Activated CD4-positive, alpha-beta memory T cell treated with anti-CD3 and anti-CD28 coated beads, Interleukin-2, amount 10 ng/mL, durations not matched to agents 7 days and 5 days (primary cell): Measurements from ENCODE around the gene TECPR1. TPM values are rescaled to one million over a fixed set of nuclear protein-coding genes. Genes with fewer than 3 reads are reported as not detected.

Experiments
- CTCF ChIA-PET: fragments of 350-600 bp; sonication (Branson Sonifier 250); formaldehyde crosslinking; loops from one replicate; lab custom pipeline; 2021; ENCODE audit warnings: antibody characterized with exemption, inconsistent platforms; lab: Charles Lee
- POLR2A ChIA-PET: fragments of 350-600 bp; sonication (Branson Sonifier 250); formaldehyde crosslinking; loops from one replicate; lab custom pipeline; 2021; ENCODE audit warnings: antibody characterized with exemption; lab: Charles Lee
- DNase-seq: peaks from one replicate; pipeline ENCODE4 v3.0.0-alpha.2; 2020
- H3K27ac Mint-ChIP-seq: one replicate; pipeline ENCODE4 v1.8.0; 2021; ENCODE audit warnings: mild to moderate bottlenecking, mixed read lengths
- H3K27me3 Mint-ChIP-seq: one replicate; pipeline ENCODE4 v1.8.0; 2021; ENCODE audit warnings: mixed read lengths
- H3K36me3 Mint-ChIP-seq: one replicate; pipeline ENCODE4 v1.8.0; 2021; ENCODE audit warnings: low read depth, mixed read lengths
- H3K4me1 Mint-ChIP-seq: one replicate; pipeline ENCODE4 v1.8.0; 2021; ENCODE audit warnings: mixed read lengths
- H3K4me3 Mint-ChIP-seq: one replicate; pipeline ENCODE4 v1.8.0; 2021; ENCODE audit warnings: mild to moderate bottlenecking, mixed read lengths
- H3K9me3 Mint-ChIP-seq: one replicate; pipeline ENCODE4 v1.8.0; 2021; ENCODE audit warnings: mixed read lengths
- total RNA-seq, 2 experiments: library from RNA; stranded (reverse); gene quantifications; one replicate each; pipeline ENCODE4 v1.2.3, GENCODE V29; 2021

The TECPR1 gene
- total RNA-seq, 2 experiments from 2014 or later: 63.9 to 69.4 TPM

- POLR2A ChIA-PET: no interaction called here
- H3K36me3 Mint-ChIP-seq: peaks cover 7% of the 10 kb centered on the region
- CTCF ChIA-PET: interaction anchor here (0.7 to 13.8 kb wide), 4 partner anchors 8 to 163 kb away, joined by 3 to 215 read pairs (median 5); no protein-coding TSS in a partner anchor
- DNase-seq: no peak
- no peaks in the 10 kb centered on the region for H3K27me3 Mint-ChIP-seq
- no peak overlapping the region for H3K27ac Mint-ChIP-seq
- H3K9me3 Mint-ChIP-seq: no peaks in the 10 kb centered on the region
- no peaks in the 10 kb centered on the region for H3K4me1 Mint-ChIP-seq
- no peak overlapping the region for H3K4me3 Mint-ChIP-seq
Measured at GRCh38 chr7:98174334-98175259, 77.4 kb downstream of the TECPR1 start.

DNA sequence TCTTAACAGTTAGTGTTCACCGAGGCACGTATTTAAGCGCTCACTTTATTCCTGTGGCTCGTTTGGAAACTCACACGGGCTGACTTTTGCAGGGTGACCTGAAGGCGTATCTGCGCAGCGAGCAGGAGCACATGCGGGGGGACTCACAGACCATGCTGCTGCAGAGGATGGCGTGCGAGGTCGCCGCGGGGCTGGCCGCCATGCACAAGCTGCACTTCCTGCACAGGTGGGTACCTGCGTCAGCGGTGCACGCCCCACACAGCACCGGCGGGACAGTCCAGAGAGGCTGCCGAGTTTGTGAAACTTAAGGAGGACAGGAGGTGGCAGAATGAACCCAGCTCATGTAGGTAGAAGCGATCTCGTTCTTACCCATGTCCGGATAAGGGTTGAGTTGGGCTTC, 80.6 kb downstream of the TECPR1 start:
- Mint-ChIP-seq H3K36me3 (peaks cover 7% of the 10 kb centered on the region), H3K4me1 (peaks cover 10% of the 10 kb centered on the region), H3K27ac (no peak overlapping the region), H3K9me3 (no peaks in the 10 kb centered on the region), H3K27me3 (no peaks in the 10 kb centered on the region), H3K4me3 (no peak overlapping the region)
- ChIA-PET POLR2A (no interaction called here), CTCF (interaction anchor here (1.4 to 13.8 kb wide), 3 partner anchors 39 to 150 kb away, joined by 4 to 215 read pairs (median 67); partner anchors contain the start of gene LMTK2)
- DNase-seq: no peak

- Mint-ChIP-seq H3K9me3 (no peaks in the 10 kb centered on the region), H3K27me3 (no peaks in the 10 kb centered on the region), H3K4me3 (no peak overlapping the region), H3K4me1 (peaks cover 10% of the 10 kb centered on the region), H3K36me3 (peaks cover 7% of the 10 kb centered on the region), H3K27ac (no peak overlapping the region)
- POLR2A ChIA-PET: no interaction called here
- CTCF ChIA-PET: interaction anchor here (1.4 to 13.8 kb wide), 3 partner anchors 39 to 149 kb away, joined by 4 to 215 read pairs (median 67); partner anchors contain the start of gene LMTK2
- DNase-seq: no peak
Measured at GRCh38 chr7:98170966-98171365, 81.1 kb downstream of the TECPR1 start.

DNA sequence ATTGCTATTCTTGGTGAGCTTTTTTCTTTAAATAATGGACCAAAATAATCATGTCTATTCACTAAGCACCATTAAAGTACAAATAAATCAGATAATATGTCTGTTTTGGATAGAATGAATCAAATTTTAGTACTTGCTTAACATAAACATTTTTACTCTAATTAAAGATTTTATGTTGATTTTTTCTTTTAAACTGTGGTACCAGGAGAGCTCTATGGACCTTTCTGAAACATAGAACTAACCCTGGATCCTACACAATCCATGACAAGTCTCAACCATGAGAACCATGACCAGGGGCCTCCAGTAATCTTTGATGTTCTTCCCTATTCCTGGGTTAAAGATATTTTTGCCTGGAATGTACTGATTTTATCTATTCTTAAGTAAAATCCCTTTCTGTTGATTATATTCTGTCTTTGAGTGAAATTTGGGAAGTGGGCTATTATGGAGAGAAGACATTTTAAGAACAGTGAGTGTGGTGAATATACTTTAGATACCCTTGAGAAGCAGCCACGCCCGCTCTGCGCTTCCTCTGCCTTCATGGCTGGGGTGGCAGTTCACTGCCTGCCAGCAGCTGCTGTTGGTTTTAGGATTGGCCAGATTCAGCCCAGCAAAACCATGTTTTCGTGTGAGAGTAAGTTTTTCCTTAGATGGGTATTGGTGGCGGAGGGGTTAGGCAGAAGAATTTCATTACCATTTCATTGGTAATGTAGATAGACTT, 83.0 kb downstream of the TECPR1 start:
- H3K36me3 Mint-ChIP-seq: peaks cover 3% of the 10 kb centered on the region
- ChIA-PET CTCF (interaction anchor here (0.8 to 13.8 kb wide), 35 partner anchors 7 to 198 kb away, joined by 3 to 215 read pairs (median 4); partner anchors contain the start of gene LMTK2), POLR2A (interaction anchor here (1.4 to 3.5 kb wide), 4 partner anchors 61 to 147 kb away, joined by 3 to 14 read pairs (median 8); no protein-coding TSS in a partner anchor)
- H3K27ac Mint-ChIP-seq: no peak overlapping the region
- H3K4me1 Mint-ChIP-seq: peaks cover 10% of the 10 kb centered on the region
- H3K27me3 Mint-ChIP-seq: no peaks in the 10 kb centered on the region
- H3K9me3 Mint-ChIP-seq: no peaks in the 10 kb centered on the region
- DNase-seq: no peak
- H3K4me3 Mint-ChIP-seq: no peak overlapping the region

DNA sequence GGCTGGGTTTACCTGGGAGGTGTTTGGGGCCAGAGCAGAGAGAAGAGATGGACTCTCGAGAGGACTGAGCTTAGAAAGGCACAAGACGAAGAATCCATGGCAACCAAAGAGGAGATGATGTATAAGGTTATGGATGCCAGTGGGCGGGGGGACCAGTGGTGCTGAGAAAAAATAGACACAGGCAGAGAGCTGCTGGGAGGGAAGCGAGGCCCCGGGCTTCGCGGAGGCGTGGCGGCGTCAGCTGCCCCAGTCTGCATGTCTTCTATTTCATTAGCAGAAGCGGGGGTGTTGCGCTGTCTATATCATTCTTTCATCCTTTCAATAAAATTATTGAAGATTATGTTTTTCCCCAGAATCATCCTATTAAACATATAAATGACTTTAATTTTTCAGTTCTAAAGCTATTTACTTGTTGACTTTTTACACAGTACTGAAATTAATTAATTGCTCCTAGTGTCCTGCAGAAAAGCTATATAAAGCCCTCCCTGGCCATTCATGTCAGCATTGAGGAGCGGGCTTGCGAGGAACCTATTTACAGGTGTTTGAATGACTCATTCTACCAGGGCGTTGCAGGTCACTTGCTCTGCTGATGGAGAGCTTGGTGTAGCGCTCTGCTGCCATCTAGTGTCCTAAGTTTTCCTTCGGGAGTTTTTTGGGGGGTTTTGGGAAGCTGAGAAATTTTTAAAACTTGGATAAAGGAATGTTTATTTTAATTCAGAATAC, 83.7 kb downstream of the TECPR1 start:
- H3K27ac Mint-ChIP-seq: no peak overlapping the region
- peaks cover 10% of the 10 kb centered on the region for H3K4me1 Mint-ChIP-seq
- no peak overlapping the region for H3K4me3 Mint-ChIP-seq
- no peaks in the 10 kb centered on the region for H3K27me3 Mint-ChIP-seq
- CTCF ChIA-PET: interaction anchor here (0.6 to 13.8 kb wide), 38 partner anchors 8 to 324 kb away, joined by 3 to 215 read pairs (median 4); partner anchors contain the start of gene LMTK2
- no peaks in the 10 kb centered on the region for H3K9me3 Mint-ChIP-seq
- DNase-seq: peak; percentile 65
- POLR2A ChIA-PET: interaction anchor here (0.7 to 3.5 kb wide), 5 partner anchors 56 to 147 kb away, joined by 3 to 14 read pairs (median 6); no protein-coding TSS in a partner anchor
- peaks cover 3% of the 10 kb centered on the region for H3K36me3 Mint-ChIP-seq

DNA sequence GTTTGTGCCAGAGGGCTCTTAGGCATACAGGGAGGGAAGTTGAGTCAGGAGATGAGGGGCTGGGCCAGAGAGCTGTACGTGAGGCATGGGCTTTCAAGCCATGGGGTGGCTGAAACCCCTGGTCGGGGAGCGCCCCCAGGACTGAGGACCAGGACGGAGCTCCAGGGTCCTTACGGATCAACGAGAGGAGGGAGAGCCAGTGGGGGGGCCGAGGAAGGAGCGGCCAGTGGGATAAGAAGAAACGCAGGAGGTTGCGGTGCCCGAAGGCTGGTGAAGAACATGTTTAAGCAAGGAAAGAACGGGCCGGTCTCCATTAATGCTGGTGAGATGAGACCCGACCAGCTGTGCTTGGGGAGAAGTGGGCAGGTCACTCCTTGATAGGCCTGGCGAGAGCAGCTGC, 84.4 kb downstream of the TECPR1 start:
- Mint-ChIP-seq H3K27ac (no peak overlapping the region), H3K4me1 (peaks cover 10% of the 10 kb centered on the region), H3K4me3 (no peak overlapping the region), H3K27me3 (no peaks in the 10 kb centered on the region), H3K36me3 (peaks cover 3% of the 10 kb centered on the region), H3K9me3 (no peaks in the 10 kb centered on the region)
- ChIA-PET POLR2A (interaction anchor here (0.7 to 3.5 kb wide), 4 partner anchors 56 to 146 kb away, joined by 4 to 14 read pairs (median 8); no protein-coding TSS in a partner anchor), CTCF (interaction anchor here (0.8 to 13.8 kb wide), 16 partner anchors 12 to 185 kb away, joined by 3 to 215 read pairs (median 4); partner anchors contain the start of gene LMTK2)
- no peak for DNase-seq

GRCh38 chr7:98166668-98166970, 85.4 kb downstream of the TECPR1 start:
- H3K27ac Mint-ChIP-seq: no peak overlapping the region
- ChIA-PET POLR2A (interaction anchor here (3.5 kb wide), 1 partner anchor 61 kb away, joined by 14 read pairs; no protein-coding TSS in a partner anchor), CTCF (interaction anchor here (0.8 to 13.8 kb wide), 8 partner anchors 9 to 151 kb away, joined by 3 to 215 read pairs (median 5); partner anchors contain the start of gene LMTK2)
- H3K36me3 Mint-ChIP-seq: no peaks in the 10 kb centered on the region
- H3K4me3 Mint-ChIP-seq: no peak overlapping the region
- H3K27me3 Mint-ChIP-seq: no peaks in the 10 kb centered on the region
- no peaks in the 10 kb centered on the region for H3K9me3 Mint-ChIP-seq
- DNase-seq: no peak
- H3K4me1 Mint-ChIP-seq: peaks cover 10% of the 10 kb centered on the region

- CTCF ChIA-PET: interaction anchor here (0.8 to 13.8 kb wide), 9 partner anchors 9 to 151 kb away, joined by 3 to 215 read pairs (median 4); partner anchors contain the start of gene LMTK2
- Mint-ChIP-seq H3K36me3 (no peaks in the 10 kb centered on the region), H3K4me3 (no peak overlapping the region), H3K27ac (no peak overlapping the region), H3K27me3 (no peaks in the 10 kb centered on the region), H3K4me1 (peaks cover 10% of the 10 kb centered on the region), H3K9me3 (no peaks in the 10 kb centered on the region)
- POLR2A ChIA-PET: interaction anchor here (1.2 to 3.5 kb wide), 2 partner anchors 58 to 60 kb away, joined by 3 to 14 read pairs; no protein-coding TSS in a partner anchor
- DNase-seq: peak; percentile 50
Measured at GRCh38 chr7:98165827-98166667, 86.0 kb downstream of the TECPR1 start.

Other genes with a start within 250 kb of the TECPR1 start
- 10 to 100 TPM in 1 of 2 experiments, 1 to 10 TPM in 1; 10.0 to 11.6 TPM for gene LMTK2, start 145.4 kb downstream of the TECPR1 start, total RNA-seq
- gene BHLHA15, start 40.8 kb downstream of the TECPR1 start, total RNA-seq: under 1 TPM; 0.43 TPM
- gene BRI3, start 29.5 kb upstream of the TECPR1 start, total RNA-seq: 10 to 100 TPM; 49.4 to 49.9 TPM
- gene BAIAP2L1, start 148.9 kb upstream of the TECPR1 start, total RNA-seq: under 1 TPM; 0.65 to 0.68 TPM